NCI-H2196 treated with DMSO at 0.1 percent for 48 hours (cell line): Measurements from ENCODE around the gene AGMAT.

Experiments
- DNase-seq: peaks from one replicate; lab custom pipeline; 2025; ENCODE audit not compliant: unreplicated experiment; lab: John Stamatoyannopoulos, UW

The AGMAT gene

DNA sequence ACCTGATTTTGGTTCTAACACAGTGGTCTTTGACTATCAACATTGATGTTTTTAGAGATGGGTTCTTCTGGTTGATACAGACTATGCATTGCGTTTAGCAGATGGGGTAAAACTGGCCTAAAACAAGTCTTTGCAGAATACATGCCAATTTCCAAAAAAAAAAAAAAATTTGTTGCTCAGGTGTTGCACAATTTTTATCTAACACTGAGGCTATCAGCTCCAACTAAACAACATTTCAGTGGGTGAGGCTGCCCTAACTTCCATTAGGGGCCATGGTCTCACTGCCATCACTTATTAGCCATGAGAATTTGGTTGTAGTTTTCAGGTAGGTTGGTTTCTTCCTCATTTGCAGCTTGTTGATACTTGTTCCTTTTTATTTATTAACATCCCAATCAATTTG is 14.0 kb downstream of the AGMAT start:
- no peak for DNase-seq

DNA sequence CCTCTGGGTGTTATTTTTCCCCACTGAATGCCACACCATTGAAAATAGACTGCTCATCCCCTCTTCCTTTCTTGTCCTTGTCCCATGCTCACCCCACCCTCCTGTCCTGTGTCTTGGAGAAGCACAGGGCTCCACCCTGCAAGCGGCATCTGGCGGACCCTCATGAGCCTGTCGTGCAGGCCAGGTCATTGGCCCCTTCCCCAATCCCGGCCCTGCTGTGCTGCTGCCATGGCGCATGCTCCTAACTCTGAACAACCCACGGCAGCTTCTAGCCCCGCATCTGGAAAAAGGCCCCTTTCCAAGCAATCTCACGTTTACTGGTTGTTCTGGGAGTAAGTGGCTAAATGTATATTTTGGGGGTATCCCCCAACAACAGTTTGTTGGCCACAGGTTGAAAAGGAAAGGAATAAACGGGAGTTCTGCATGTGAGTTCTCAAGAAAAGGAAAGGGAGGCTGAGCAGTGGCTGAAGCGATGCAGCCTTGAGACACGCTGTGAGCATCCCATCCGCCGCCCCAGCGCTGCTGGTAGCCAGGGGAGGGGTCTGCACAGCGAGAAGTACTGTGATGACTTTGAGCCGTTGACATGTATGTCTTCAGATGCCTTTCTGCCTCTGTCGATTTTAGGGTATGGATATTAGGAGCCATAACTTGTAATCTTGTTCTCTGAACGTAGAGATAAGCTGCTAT is 16.3 kb downstream of the AGMAT start:
- no peak for DNase-seq

DNA sequence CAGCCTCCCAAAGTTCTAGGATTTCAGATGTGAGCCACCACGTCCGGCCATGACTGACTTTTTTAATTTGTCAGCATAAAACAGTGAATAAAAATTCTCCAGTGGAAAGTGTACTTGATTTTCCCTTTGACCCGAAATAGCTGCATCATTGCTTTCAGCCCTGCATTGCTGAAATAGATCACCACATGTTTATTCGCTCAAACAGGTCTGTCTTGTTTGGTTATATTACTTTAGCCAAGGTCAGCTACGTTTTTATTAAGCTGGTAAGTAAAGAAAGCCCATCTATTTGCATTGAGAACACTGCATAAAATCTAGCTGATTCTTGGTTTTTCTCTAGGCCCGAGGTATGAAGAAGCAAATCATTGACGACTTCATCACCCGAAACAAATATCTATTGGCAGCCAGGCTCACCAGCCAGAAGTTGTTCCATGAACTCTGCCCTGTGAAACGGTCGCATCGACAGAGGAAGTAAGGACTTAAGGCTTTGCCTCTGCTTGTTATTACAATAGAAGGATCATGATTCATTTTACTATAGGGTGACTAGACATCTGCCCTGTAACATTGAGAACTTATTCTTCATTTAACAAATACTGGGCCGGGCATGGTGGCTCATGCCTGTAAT is 25.6 kb downstream of the AGMAT start:
- DNase-seq, result no peak

DNA sequence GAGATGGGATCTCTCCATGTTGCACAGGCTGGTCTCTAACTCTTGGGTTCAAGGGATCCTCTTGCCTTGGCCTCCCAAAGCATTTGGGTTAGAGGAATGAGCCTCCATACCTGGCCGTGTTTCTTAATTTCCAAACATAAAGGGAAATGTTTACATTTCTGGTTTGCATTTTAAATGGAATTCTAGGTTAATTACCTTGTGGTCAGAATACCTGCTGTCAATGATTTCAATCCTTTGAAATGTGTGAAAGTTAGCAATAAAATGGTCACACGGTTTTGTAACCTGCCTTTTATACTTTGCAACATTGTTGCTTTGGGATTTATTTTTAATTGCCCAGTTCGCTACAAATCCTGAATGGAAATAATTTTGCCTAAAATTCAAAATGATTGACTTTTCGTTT is 26.3 kb downstream of the AGMAT start:
- no peak for DNase-seq

DNA sequence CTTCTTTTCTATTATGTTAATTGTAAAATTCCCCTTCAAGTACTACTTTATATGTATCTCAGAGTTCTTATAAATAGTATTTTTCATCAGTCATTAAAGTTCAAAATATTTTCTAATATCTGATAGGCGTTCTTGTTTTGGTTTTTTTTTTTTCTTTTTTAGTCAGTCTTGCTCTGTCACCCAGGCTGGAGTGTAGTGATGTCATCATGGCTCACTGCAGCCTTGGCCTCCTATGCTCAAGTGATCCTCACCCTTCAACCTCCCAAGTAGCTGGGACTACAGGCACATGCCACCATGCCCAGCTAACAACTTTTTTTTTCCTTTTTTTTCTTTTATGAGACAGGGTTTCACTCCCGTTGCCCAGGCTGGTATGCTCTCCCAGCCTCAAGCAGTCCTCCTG is 27.3 kb downstream of the AGMAT start:
- no peak for DNase-seq

DNA sequence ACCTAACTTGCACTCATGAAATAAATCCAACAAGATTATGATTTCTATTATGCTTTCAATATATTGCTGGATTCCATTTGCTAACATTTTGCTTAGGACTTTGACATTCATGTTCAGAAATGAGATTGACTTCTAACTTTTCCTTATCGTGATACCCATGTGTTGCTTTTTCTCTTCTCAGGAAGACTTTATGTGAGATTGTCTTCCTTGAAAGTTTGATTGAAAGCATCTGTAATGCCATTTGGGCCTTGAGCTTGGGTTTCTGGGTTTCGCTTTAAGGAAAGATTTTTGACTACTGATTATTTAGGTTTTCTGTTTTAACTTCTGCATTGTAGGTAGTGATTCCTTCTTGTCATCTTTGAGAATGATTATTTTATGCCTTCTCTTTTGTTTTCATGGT is 27.8 kb downstream of the AGMAT start:
- DNase-seq, result no peak

DNA sequence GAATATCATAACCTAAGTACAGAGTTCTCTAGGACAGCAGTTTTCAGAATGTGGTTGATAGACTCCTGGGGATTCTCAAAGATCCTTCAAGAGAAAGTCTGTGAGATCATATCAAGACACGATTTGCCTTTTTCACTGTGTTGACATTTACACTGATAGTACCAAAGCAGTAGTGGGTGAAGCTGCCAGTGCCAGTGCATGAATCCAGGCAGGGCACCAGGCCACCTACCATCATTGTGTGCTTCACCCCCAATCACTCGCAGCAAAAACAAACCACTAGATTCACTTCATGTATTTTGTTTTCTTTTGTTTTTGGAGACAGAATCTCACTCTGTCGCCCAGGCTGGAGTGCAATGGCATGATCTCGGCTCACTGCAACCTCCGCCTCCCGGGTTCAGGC is 34.3 kb downstream of the AGMAT start:
- DNase-seq, result no peak

DNA sequence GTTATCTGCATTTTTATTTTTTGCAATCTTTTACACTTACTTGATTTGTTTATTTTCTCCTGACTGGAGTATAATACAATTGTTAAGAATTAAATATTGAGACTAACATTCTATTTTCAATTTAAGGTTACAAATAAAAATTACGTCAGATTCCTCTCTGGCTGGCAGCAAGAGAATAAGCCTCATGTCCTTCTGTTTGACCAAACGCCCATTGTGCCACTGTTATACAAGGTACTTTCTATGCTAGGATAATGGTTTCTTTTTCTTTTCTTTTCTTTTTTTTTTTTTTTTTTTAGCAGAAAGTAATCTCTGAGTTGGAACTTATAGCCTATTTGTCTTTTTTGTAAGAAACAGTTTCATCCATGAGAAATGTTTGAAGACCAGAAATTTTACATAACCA is 38.2 kb downstream of the AGMAT start:
- no peak for DNase-seq

DNA sequence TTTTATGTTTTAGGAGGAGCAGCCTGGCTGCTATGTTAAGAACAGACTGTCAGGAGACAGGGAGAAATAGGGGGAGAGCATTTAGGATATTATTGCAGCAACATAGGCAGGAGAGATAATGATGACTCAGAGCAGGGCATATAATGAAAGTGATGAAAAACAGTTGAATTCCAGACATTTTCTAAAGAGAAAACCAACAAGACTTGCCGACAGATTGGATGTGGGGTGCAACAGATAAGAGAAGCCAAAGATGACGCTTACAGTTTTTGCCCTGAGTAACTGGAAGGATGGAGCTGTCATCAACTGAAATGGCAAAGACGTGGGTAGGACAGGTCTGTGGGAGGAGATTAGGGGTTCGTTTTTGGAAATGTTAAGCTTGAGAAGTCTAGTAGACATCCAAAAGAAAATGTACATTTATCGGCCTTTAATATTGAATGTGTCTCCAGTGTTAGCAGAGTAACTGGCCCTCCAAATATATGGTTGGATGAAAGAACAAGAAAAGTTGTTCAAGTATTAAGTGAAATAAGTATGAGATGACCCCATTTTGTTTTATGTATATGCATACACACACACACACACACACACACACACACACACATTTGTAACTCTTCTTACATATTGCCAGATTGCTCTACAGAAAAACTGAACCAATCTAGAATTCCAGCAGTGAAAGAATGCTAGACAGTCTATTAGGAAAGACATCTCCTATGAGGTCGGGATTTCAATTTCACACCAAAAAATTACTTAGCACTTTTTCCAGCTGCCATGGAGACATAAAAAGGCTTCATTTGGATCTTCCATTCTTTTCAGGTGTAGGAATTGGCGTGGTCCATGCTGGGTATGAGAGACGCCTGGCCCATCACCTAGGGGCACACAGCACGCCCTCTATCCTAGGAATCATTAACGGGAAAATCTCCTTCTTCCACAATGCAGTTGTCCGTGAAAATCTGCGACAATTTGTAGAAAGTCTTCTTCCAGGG is 41.0 kb downstream of the AGMAT start:
- DNase-seq, result no peak

DNA sequence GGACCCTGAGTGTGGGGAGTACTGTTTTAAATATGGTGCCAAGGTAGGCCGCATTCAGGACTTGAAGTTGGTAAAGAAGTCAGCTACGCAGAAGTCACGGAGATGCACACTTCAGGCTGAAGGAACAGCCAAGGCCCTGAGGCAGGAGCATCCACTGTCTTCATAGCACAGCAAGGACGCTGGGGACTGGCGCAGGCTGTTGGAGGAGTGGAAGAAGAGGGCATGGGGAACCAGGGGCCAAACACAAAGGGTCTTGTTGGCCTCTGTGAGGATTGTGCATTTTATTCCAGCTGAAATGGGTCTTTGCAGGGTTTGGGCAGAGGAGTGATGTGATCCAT is 41.6 kb downstream of the AGMAT start:
- DNase-seq, result no peak

DNA sequence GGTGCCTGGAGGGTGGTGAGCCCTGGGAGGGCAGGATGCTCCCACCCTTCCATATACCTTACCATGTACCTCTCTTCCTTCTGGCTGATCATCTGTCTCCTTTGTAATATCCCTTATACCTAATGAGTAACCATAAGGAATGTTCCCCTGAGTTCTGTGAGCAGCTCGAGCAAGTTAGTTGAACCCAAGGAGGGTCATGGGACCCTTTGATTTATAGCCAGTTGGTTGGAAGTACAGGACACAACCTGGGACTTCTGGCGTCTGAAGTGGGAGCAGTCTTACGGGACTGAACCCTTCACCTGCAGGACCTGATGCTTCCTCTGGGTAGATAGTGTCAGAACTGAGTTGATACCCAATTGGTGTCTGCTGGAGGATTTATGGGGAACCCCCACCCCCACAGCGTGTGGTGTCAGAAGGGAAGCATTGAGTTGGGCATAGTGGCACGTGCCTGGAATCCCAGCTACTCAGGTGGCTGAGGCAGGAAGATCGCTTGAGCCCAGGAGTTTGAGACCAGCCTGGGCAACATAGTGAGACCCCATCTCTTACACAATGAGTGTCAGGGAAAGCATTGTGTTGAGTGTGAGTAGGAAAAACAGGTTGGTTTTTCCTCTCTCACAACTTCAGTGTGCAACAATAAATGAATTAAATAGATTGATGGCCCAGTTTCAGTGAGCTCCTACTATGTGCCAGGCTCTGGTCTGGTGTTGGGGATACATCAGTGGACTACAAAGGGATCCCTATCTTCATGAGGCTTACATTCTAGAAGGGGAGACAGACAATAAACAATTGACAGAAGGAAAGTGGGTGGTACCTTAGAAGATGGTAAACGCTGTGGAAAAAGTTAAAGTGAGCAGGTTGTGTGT is 42.2 kb downstream of the AGMAT start:
- DNase-seq, result no peak

DNA sequence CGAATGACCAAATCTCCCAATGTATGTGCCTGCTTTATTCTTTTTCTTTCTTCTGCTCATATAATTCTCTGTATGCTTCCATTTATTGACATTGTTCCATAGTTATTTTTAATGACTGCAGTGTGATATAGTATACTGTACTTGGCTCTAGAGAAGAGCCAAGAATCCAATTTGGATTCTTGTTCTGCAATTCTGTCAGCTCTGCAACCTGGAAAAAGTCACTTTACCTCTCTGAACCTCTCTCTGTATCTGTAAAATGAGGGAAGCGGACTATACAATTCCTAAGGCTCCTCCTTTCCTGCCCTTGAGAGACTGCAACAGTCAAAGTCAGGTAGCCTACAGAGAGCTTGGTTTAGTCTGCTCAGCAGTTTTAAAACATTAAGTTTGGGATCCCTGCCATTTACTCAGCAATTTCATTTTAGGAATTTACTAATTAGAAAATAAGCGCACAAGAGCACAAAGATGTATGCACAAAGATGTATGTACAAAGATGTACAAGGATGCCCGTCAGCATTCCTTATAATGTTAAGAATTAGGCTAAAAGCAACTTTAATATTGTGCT is 43.5 kb downstream of the AGMAT start:
- no peak for DNase-seq

DNA sequence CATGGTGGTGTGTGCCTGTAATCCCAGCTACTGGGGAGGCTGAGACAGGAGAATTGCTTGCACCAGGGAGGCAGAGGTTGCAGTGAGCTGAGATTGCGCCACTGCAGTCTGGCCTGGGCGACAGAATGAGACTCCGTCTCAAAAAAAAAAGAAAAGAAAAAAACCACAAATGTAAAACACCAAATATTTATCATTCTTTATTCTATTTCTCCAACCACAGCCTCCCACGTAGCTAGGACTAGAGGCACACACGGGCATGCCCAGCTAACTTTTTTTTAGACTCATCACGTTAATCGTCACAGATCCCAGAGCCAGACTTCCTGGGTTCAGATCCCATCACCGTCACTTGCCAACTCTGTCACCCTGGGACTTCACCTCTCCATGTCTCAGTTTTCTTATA is 44.7 kb downstream of the AGMAT start:
- no peak for DNase-seq

DNA sequence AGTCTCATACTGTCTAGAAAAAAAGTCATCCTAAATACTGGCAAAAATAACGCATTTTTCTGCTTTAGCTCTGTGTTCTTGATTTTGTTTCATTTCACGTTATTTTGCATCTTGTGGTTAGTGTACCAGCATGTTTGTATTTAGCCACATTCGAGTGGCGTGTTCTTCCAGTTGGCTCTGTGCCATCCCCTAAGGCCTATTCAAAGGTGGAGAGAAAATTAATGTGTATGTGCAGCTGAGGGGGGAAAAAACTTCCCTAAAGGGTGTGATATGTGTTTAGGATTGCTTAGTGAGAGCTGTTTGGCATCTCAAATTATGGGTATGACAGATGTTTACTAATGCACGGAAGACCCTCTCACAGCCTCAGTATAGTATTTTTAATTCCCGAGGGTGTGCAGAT is 46.1 kb downstream of the AGMAT start:
- no peak for DNase-seq

DNA sequence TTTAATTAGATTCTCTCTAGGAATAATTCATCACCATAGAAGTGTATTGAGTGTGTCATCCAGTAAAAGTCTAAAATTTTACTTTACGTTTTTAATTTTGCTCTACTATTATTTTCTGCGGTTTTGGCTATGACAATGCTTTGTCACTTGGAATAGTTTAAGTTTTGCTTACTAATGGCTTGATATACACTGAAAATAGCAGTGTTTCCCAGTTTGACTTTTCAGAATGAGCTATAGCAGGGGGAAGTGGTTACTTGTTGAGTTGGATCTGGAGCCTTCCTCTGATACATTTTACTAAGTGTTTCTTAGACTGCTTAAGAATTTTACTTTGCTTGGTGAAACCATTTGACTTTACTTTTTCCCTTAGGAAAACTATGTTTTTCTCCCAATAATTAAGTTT is 53.2 kb downstream of the AGMAT start:
- no peak for DNase-seq

DNA sequence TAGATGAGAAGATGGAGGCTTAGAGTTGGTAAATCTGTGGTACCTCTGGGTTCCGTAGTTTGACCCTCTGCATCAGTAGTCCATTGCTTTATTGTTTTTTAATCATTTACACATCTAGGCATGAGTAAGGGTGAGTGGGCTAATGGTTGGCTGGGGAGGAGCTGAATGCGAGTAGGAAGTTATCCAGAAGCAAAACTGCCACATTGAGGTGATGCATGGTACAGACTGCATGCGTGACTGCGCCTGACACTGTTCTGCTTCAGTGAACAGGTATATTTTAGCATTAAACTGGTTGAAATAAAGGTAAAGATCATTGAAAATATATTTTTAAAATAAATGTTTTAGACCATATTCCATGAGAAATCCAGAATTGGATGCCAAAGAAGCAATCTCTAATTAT is 53.8 kb downstream of the AGMAT start:
- DNase-seq, result no peak

DNA sequence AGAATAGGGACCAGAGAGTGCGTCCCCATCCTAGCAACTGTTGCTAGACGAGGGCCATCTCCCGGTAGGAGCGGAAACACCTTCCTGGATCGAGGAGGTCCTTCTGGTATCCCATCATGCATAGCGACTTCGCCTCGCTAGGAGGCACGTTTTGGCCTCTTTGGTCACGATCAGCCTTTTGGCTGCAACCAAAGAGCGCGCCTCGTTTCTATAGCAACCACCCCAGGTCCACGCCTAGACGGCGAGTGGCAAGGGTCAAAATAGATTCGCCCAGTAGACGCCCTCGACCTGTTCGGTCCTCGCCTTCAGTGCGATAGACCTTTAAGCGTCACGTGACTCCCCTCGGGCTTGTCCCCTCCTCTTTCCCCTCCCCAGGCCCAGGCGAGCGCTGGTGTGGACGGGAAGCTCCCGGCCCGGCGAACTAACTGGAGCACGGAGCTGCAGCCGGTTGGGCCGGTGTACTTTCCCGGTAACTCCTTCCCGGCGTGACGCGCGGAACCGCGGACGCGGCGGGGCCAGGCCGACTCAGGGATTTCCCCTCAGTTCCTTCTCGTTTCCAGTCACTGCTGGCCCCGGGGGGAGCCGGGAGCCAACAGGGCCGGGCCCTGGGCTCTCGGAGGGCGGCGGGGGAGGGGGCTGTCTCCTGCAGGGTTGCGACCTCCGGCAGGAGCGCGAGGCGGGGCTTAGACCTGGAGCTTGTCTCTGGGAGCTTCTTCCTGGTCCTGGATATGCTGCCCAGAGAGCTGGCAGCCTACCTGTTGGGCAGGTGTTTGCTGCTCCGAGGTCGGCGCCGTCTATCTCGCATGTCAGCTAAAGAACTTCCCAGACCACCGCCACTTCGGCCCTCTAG is 58.1 kb downstream of the AGMAT start, which contains the start of gene DNAJC16:
Gene DNAJC16, plus strand, starts transcription at position 359 of the 850 bp plus-strand sequence. CDS start 2,258 bp downstream, outside the sequence.
- peak; percentile 99 for DNase-seq

DNA sequence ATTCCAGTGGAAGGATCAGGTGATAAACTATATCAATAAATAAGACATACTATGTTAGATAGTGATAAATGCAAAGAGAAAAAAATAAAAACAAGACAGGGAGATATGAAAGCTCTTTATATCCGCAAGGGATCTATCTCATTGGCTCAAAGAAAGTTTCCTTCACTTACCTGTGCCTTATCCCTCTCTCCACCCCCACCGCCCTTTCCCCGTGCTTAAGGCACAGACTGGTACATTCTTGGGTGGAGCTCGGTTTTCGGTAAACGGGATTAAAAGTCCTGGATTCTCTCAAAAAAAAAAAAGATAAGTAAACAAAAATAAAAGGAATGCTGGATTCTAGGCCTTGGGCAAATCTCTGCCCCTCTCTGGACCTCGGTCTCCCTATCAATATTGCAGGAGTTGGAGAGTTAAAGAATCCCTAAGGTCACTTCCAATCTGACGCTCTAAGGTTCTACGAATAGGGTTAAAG is 58.8 kb downstream of the AGMAT start:
- DNase-seq, result no peak
